K562 (cell line): ENCODE data around the gene TRIM10. TPM values are rescaled to one million over a fixed set of nuclear protein-coding genes. Genes with fewer than 3 reads are reported as not detected.

ENCODE experiments used
- ATAC-seq: fragments of 200-7000 bp; cut with Tn5 transposase; 3 replicates; pipeline ENCODE4 v1.9.1; 2020; ENCODE audit warnings: moderate library complexity
- BruUV-seq: library from RNA; stranded (reverse); fragments of 400-500 nt; replicated peaks from 2 replicates; lab custom pipeline; 2021; lab: Mats Ljungman, UMichigan
- CTCF ChIA-PET: fragments of 300-600 bp; formaldehyde crosslinking; extraction: SDS; loops from one replicate; lab custom pipeline; 2021; ENCODE audit warnings: low intra/inter-chr PET ratio; lab: Yijun Ruan, JAX
- POLR2A ChIA-PET: fragments of 300-600, 350-650 bp; sonication (Branson Sonifier 250); formaldehyde crosslinking; extraction: SDS; loops from one replicate; lab custom pipeline; 2021; ENCODE audit warnings: antibody characterized with exemption, inconsistent platforms; lab: Yijun Ruan, JAX
- DNase-seq, 4 experiments: peaks; one replicate each; pipeline versions ENCODE4 v3.0.0 to v3.0.0-alpha.2; 2011 to 2018; ENCODE audit warnings: low spot score in 3 of 4, mixed read lengths in 3 of 4; ENCODE audit errors: extremely low read depth in 1 of 4
- FAIRE-seq: peaks from 2 replicates; lab custom pipeline; 2011; peaks lifted over from hg19 to GRCh38; lab: Jason Lieb, UNC
- H2AFZ ChIP-seq: 2 replicates; pipeline ENCODE4 v1.6.0; 2011; ENCODE audit warnings: low read depth, low read length, control low read depth, inconsistent platforms
- H3K27ac ChIP-seq: fragments of 200-600 bp; 3 replicates; pipeline ENCODE4 v1.8.0; 2011; ENCODE audit warnings: low read depth, mild to moderate bottlenecking, control low read depth, inconsistent platforms, low read length, moderate library complexity, mixed read lengths; ENCODE audit errors: extremely low read depth
- H3K27me3 ChIP-seq, 2 experiments: fragments of 300-600 bp in 1 of 2; 2 replicates in 1 of 2; 3 replicates in 1 of 2; pipeline versions ENCODE4 v1.6.0 to v1.8.0; 2011; ENCODE audit warnings: inconsistent platforms in 2 of 2, low read length in 2 of 2, mild to moderate bottlenecking in 1 of 2, mixed read lengths in 1 of 2, moderate library complexity in 1 of 2; ENCODE audit not compliant: control insufficient read depth in 2 of 2, insufficient read depth in 2 of 2
- H3K36me3 ChIP-seq: fragments of 300-600 bp; 3 replicates; pipeline ENCODE4 v1.8.0; 2011; ENCODE audit warnings: mild to moderate bottlenecking, low read length, inconsistent platforms; ENCODE audit not compliant: control insufficient read depth, insufficient read depth
- H3K4me1 ChIP-seq, 2 experiments: fragments of 200-600 bp in 1 of 2; replicated peaks in 1 of 2; 2 replicates in 1 of 2; 3 replicates in 1 of 2; pipeline versions ENCODE4 v1.5.1 to v1.8.0; 2011; ENCODE audit warnings: inconsistent platforms in 2 of 2, low read length in 2 of 2, mild to moderate bottlenecking in 1 of 2, mixed read lengths in 1 of 2, moderate library complexity in 1 of 2; ENCODE audit not compliant: control insufficient read depth in 2 of 2, insufficient read depth in 2 of 2
- H3K4me2 ChIP-seq: 2 replicates; pipeline ENCODE4 v1.6.1; 2011; ENCODE audit warnings: low read length, control low read depth, inconsistent platforms, mixed read lengths; ENCODE audit not compliant: insufficient read depth
- H3K4me3 ChIP-seq: fragments of 200-600 bp; sonication (generic), shearing (Covaris generic); 2 replicates; pipeline ENCODE4 v1.5.1; 2016; ENCODE audit warnings: control low read depth, inconsistent platforms
- H3K79me2 ChIP-seq: fragments of 200-600 bp; 3 replicates; pipeline ENCODE4 v1.8.0; 2011; ENCODE audit warnings: low read length, inconsistent platforms; ENCODE audit not compliant: control insufficient read depth, insufficient read depth
- H3K9ac ChIP-seq, 2 experiments: 2 replicates each; pipeline versions ENCODE4 v1.6.0 to v1.6.1; 2011; ENCODE audit warnings: low read depth in 2 of 2, low read length in 2 of 2, control low read depth in 1 of 2, inconsistent platforms in 1 of 2, mild to moderate bottlenecking in 1 of 2, mixed read lengths in 1 of 2; ENCODE audit not compliant: insufficient read depth in 1 of 2
- H3K9me1 ChIP-seq: one replicate; pipeline ENCODE4 v1.6.0; 2011; ENCODE audit warnings: inconsistent platforms, mild to moderate bottlenecking, low read length, moderate library complexity; ENCODE audit not compliant: control insufficient read depth, insufficient read depth
- H3K9me3 ChIP-seq: replicated peaks from 2 replicates; pipeline ENCODE4 v1.5.1; 2011; ENCODE audit warnings: low read depth, low read length, inconsistent platforms; ENCODE audit not compliant: control insufficient read depth, insufficient read depth
- H4K20me1 ChIP-seq: replicated peaks from 2 replicates; pipeline ENCODE4 v1.6.1; 2011; ENCODE audit warnings: low read length, inconsistent platforms, mixed read lengths; ENCODE audit not compliant: control insufficient read depth, insufficient read depth
- DIDO1 ChIP-seq: fragments of 450-650 bp; IDR thresholded peaks from 2 replicates; pipeline ENCODE4 v1.6.1; 2016; ENCODE audit warnings: low read depth, missing biosample characterization, missing genetic modification characterization
- FOXP4 ChIP-seq: sonication (generic); formaldehyde crosslinking; IDR thresholded peaks from 2 replicates; pipeline ENCODE4 v1.8.0; 2022; ENCODE audit warnings: mild to moderate bottlenecking, missing genetic modification reagents, borderline replicate concordance
- SLC30A9 ChIP-seq: fragments of 250-450 bp; sonication (Bioruptor Pico); IDR thresholded peaks from 2 replicates; pipeline ENCODE4 v1.8.0; 2022; ENCODE audit warnings: mild to moderate bottlenecking, moderate library complexity
- SMAD3 ChIP-seq: fragments of 450-650 bp; formaldehyde crosslinking; conservative IDR thresholded peaks from 2 replicates; pipeline ENCODE4 v1.4.0; 2020; ENCODE audit warnings: mild to moderate bottlenecking
- ZNF589 ChIP-seq: fragments of 200-800 bp; sonication (Bioruptor generic); IDR thresholded peaks from 2 replicates; pipeline ENCODE4 v1.6.1; 2016; ENCODE audit warnings: low read depth, missing genetic modification characterization, missing compliant biosample characterization
- ZNF79 ChIP-seq: fragments of 250-450 bp; sonication (Bioruptor Pico); IDR thresholded peaks from 2 replicates; pipeline ENCODE4 v1.4.0; 2020; ENCODE audit warnings: low read depth, mild to moderate bottlenecking, moderate library complexity
- WGBS: fragments of 100-300 bp; shearing (Covaris generic); methylation state at CpG from one replicate; pipeline ENCODE4 v1.1.6; 2016; ENCODE audit warnings: low coverage, mixed read lengths; ENCODE audit not compliant: insufficient coverage; ENCODE audit errors: missing lambda C conversion rate; 5-methylcytosine and 5-hydroxymethylcytosine counted together
- in situ Hi-C: fragments of 300-500 bp; cut with MboI; formaldehyde crosslinking; loops from 4 replicates; pipeline ENCODE4 v1.15.0; 2018; ENCODE audit warnings: inconsistent platforms, mixed read lengths
- intact Hi-C: fragments of 100-400 bp; cut with micrococcal nuclease; formaldehyde crosslinking; loops from 2 replicates; pipeline ENCODE4 v1.14.2; 2022
- polyA plus RNA-seq, 8 experiments: library from polyadenylated mRNA; depleted of rRNA in 4 of 8; stranded (reverse) in 5 of 8; unstranded in 3 of 8; fragments of >200 nt; fragmentation: Nextera tagmentation in 2 of 8; fragmentation: Illumina TruSeq in 1 of 8; extraction: Ambion mirVana in 2 of 8; extraction: Trizol in 1 of 8; gene quantifications; 2 replicates each; pipeline versions ENCODE4 v1.2.1 to v1.2.3, GENCODE V29; 2011 to 2014; ENCODE audit warnings: inconsistent platforms in 1 of 8, missing spikeins in 1 of 8
- total RNA-seq, 7 experiments: library from RNA; depleted of rRNA in 6 of 7; stranded (reverse); fragments of >200 nt in 6 of 7; fragmentation: Illumina TruSeq in 2 of 7; extraction: Trizol in 2 of 7; gene quantifications; 2 replicates each; pipeline versions ENCODE4 v1.2.1 to v1.2.3, GENCODE V29; 2011 to 2021; ENCODE audit warnings: low replicate concordance in 1 of 7
- TF ChIP-seq, protein P1 (sequence below): sonication (generic); formaldehyde crosslinking; IDR thresholded peaks from 2 replicates; pipeline ENCODE4 v1.9.0; 2022; ENCODE audit warnings: mild to moderate bottlenecking, missing genetic modification reagents

TRIM10 gene
- total and polyA plus RNA-seq, 9 of the 15 experiments (the other 6 are each of a cell fraction or from before 2014, with no cell fraction given), result 0.15 to 0.90 (median 0.36) TPM

DNA sequence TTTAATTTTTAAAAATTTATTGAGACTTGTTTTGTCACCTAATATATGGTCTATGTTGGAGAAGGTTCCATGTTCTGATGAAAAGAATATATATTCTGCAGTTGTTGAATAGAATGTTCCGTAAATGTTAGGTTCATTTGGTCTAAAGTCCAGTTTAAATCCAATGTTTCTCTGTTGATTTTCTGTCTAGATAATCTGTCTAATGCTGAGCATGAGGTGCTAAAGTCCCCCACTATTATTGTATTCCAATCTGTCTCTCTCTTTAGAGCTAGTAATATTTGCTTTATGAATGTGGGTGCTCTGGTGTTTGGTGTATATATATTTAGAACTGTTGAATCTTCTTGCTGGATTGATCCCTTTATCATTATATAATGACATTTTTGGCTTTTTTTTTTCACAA is 17.8 kb upstream of the TRIM10 start:
- Histone ChIP-seq H3K9me1 (no peaks in the 10 kb centered on the region), H3K4me3 (no peak overlapping the region), H3K4me2 (no peak overlapping the region), H3K9ac (no peak overlapping the region), H3K4me1 (no peaks in the 10 kb centered on the region), H3K79me2 (no peaks in the 10 kb centered on the region), H3K9me3 (no peaks in the 10 kb centered on the region), H3K27me3 (peaks cover 0 to 11% of the 10 kb centered on the region in 2 experiments; a peak in 1 of 5 replicates), H3K27ac (no peak overlapping the region), H4K20me1 (no peaks in the 10 kb centered on the region), H2AFZ (no peak overlapping the region), H3K36me3 (no peaks in the 10 kb centered on the region)
- WGBS, result 0% methylated on average over 1 of the region's 1 CpG
- ChIA-PET CTCF (no interaction called here), POLR2A (no interaction called here)
- FAIRE-seq (no peak), DNase-seq (no peak), ATAC-seq (no peak)
- in situ Hi-C loops (no loop called here), intact Hi-C loops (no loop called here)
- TF ChIP-seq SMAD3 (no peak), ZNF589 (no peak), DIDO1 (tag) (no peak), ZNF79 (CRISPR knock-in tag) (no peak), SLC30A9 (no peak), FOXP4 (CRISPR knock-in tag) (no peak)
- TF ChIP-seq, protein P1, sequence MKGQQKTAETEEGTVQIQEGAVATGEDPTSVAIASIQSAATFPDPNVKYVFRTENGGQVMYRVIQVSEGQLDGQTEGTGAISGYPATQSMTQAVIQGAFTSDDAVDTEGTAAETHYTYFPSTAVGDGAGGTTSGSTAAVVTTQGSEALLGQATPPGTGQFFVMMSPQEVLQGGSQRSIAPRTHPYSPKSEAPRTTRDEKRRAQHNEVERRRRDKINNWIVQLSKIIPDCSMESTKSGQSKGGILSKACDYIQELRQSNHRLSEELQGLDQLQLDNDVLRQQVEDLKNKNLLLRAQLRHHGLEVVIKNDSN (CRISPR knock-in tag), result no peak
- BruUV-seq, result no TSS peak
